ENCODE results near the gene ARHGEF2. TPM values are rescaled to one million over a fixed set of nuclear protein-coding genes. Genes with fewer than 3 reads are reported as not detected.

The ARHGEF2 gene
- total and polyA plus RNA-seq, 2 donors (not counting 3 experiments of a cell fraction or from before 2014, with no cell fraction given) = 59.2 to 118 TPM

DNA sequence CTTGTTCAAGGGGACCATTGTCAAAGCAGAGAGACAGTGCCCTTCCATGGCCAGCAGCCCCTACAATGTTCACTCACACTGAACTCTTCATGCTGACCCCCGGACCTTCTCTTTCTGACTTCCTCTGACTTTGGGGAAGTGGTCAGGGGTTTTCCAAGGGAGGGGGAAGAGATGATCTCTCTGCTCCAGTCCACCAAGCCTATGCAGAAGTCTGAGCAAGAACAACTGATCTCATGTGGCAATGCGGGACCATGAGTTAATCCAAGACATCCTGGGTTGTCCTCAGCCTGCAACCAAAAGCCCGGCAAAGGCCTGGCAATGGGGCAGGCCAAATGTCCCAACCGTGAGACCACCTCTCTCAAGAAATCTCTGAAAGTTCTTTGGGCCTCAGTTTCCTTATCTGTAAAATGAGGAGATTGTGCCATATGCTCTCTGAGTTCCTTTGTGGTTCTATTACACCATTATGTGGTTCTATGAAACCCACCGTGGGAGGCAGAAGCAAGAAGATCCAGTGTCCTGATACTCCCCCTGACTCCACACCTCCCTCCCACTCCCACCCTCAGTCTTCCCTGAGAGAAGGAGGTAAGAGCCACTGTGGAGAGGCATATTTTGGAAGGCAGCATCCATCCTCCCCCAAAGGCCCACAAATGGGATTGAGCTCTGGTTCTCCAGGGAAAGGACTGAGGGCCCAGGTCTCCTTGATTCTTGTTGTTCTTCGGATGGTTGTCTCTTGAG lies 11.8 kb upstream of the ARHGEF2 start:
- ChIA-PET CTCF (interaction anchor here (0.6 to 5.0 kb wide), 38 partner anchors 9 to 265 kb away, joined by 3 to 142 read pairs (median 5); partner anchors contain the start of genes ARHGEF2, GON4L, KHDC4 and SSR2), POLR2A (interaction anchor here (0.8 to 1.0 kb wide), 2 partner anchors 52 to 56 kb away, joined by 3 to 5 read pairs; partner anchors contain the start of gene KHDC4)
- H3K4me3 ChIP-seq (replicated peaks in 1 of 3; ENCODE audit: insufficient read depth in 1 of 3, low read depth in 1 of 3, low read length in 3 of 3) = no peak overlapping the region
- H4K20me1 ChIP-seq (replicated peaks; ENCODE audit: control insufficient read depth, extremely low read depth, insufficient read depth, low read length) = no peaks in the 10 kb centered on the region
- H3K27me3 ChIP-seq (ENCODE audit: control insufficient read depth in 2 of 2, insufficient read depth in 2 of 2, low read length in 2 of 2) = no peaks in the 10 kb centered on the region
- dilution Hi-C loops (cut with MboI; ENCODE audit: extremely low pct_ligation_motif_present, low sequenced_read_pairs) = no loop called here
- intact Hi-C loops (cut with micrococcal nuclease) = no loop called here
- H3K4me1 ChIP-seq (ENCODE audit: control insufficient read depth, extremely low read depth, insufficient read depth, low read length) = peaks cover 6% of the 10 kb centered on the region
- no peaks in the 10 kb centered on the region for H3K9me3 ChIP-seq (replicated peaks; ENCODE audit: control insufficient read depth, insufficient read depth, low read length)
- H3K9ac ChIP-seq (replicated peaks; ENCODE audit: extremely low read depth, insufficient read depth, low read length) = no peak overlapping the region
- H3K36me3 ChIP-seq (ENCODE audit: control insufficient read depth in 2 of 2, extremely low read depth in 1 of 2, insufficient read depth in 2 of 2, low read length in 2 of 2) = no peaks in the 10 kb centered on the region
- no peak overlapping the region for H2AFZ ChIP-seq (ENCODE audit: low read depth, low read length)
- H3K79me2 ChIP-seq (ENCODE audit: control insufficient read depth, insufficient read depth, low read length) = no peaks in the 10 kb centered on the region
- H3K4me2 ChIP-seq (ENCODE audit: insufficient read depth, low read length) = no peak overlapping the region
- DNase-seq (ENCODE audit: low read depth, low spot score) (no peak), FAIRE-seq (no peak)
- H3K27ac ChIP-seq (ENCODE audit: insufficient read depth, low read depth, low read length) = no peak overlapping the region
- BruUV-seq (replicated peaks) = no TSS peak
- H3K9me1 ChIP-seq (replicated peaks; ENCODE audit: control insufficient read depth, extremely low read depth, insufficient read depth, low read length) = no peaks in the 10 kb centered on the region
- TF ChIP-seq POLR2A (IDR thresholded peaks at IDR 0.05; ENCODE audit: low read depth, low read length) (no peak), GATA2 (IDR thresholded peaks at IDR 0.05; ENCODE audit: insufficient read depth, insufficient read length, low read depth, low read length) (no peak), JUN (IDR thresholded peaks at IDR 0.05; ENCODE audit: borderline replicate concordance, insufficient read depth, insufficient read length, low read depth) (no peak), EZH2 (IDR thresholded peaks at IDR 0.05; ENCODE audit: borderline replicate concordance, low read depth, low read length, severe bottlenecking) (no peak), MYC (IDR thresholded peaks at IDR 0.05; ENCODE audit: low read depth, low read length) (no peak), FOS (IDR thresholded peaks at IDR 0.05; ENCODE audit: borderline replicate concordance, insufficient read depth, low read length) (no peak), POLR2AphosphoS5 (IDR thresholded peaks at IDR 0.05; ENCODE audit: insufficient read depth, low read depth, low read length) (no peak)
- TF ChIP-seq, protein P1, sequence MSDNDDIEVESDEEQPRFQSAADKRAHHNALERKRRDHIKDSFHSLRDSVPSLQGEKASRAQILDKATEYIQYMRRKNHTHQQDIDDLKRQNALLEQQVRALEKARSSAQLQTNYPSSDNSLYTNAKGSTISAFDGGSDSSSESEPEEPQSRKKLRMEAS (IDR thresholded peaks at IDR 0.05; ENCODE audit: insufficient read depth, insufficient read length) = no peak
- TF ChIP-seq, protein P2, sequence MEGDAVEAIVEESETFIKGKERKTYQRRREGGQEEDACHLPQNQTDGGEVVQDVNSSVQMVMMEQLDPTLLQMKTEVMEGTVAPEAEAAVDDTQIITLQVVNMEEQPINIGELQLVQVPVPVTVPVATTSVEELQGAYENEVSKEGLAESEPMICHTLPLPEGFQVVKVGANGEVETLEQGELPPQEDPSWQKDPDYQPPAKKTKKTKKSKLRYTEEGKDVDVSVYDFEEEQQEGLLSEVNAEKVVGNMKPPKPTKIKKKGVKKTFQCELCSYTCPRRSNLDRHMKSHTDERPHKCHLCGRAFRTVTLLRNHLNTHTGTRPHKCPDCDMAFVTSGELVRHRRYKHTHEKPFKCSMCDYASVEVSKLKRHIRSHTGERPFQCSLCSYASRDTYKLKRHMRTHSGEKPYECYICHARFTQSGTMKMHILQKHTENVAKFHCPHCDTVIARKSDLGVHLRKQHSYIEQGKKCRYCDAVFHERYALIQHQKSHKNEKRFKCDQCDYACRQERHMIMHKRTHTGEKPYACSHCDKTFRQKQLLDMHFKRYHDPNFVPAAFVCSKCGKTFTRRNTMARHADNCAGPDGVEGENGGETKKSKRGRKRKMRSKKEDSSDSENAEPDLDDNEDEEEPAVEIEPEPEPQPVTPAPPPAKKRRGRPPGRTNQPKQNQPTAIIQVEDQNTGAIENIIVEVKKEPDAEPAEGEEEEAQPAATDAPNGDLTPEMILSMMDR (IDR thresholded peaks at IDR 0.05; ENCODE audit: extremely low read depth in 1 of 2, insufficient read depth in 1 of 2, low read depth in 1 of 2, low read length in 2 of 2) = no peak

All from endothelial cell of umbilical vein (primary cell).